ENCODE results near the gene C16orf96. TPM values are rescaled to one million over a fixed set of nuclear protein-coding genes. Genes with fewer than 3 reads are reported as not detected.

The C16orf96 gene
- total RNA-seq, 1 experiment from 2014 or later: 0.15 TPM

GRCh38 chr16:4640572-4641305, 84.6 kb downstream of the C16orf96 start:
- no peaks in the 10 kb centered on the region for H3K27me3 ChIP-seq (ENCODE audit: control insufficient read depth, insufficient read depth, low read length)
- intact Hi-C loops (cut with micrococcal nuclease; ENCODE audit: unreplicated experiment) (no loop called here), in situ Hi-C loops (cut with HindIII; ENCODE audit: low pct_unique_long_range_greater_than_20kb, low sequenced_read_pairs) (no loop called here)
- ChIA-PET CTCF (no interaction called here), POLR2A (no interaction called here)
- no TSS peak for BruUV-seq (replicated peaks)
- no peak overlapping the region for H3K4me3 ChIP-seq (ENCODE audit: low read depth in 2 of 2, low read length in 2 of 2)
- DNase-seq (ENCODE audit: low read depth, low spot score) (no peak), ATAC-seq (peak; percentile 27; the same call in 1 of the 2 replicates)
- H3K27ac ChIP-seq (ENCODE audit: low read length): no peak overlapping the region
- H3K36me3 ChIP-seq (ENCODE audit: control insufficient read depth, insufficient read depth, low read length): no peaks in the 10 kb centered on the region
- H3K9me3 ChIP-seq (ENCODE audit: control insufficient read depth, insufficient read depth, low read depth, low read length): no peaks in the 10 kb centered on the region
- H3K4me1 ChIP-seq (ENCODE audit: control insufficient read depth, insufficient read depth, low read length): no peaks in the 10 kb centered on the region
- TF ChIP-seq TCF7L2 (IDR thresholded peaks at IDR 0.05; ENCODE audit: low read depth, low read length) (no peak), CTCF (IDR thresholded peaks at IDR 0.05) (no peak), POLR2AphosphoS5 (IDR thresholded peaks at IDR 0.05; ENCODE audit: low read depth, low read length) (no peak), REST (IDR thresholded peaks at IDR 0.05; ENCODE audit: insufficient read depth in 1 of 2, low read depth in 2 of 2, low read length in 1 of 2) (no peak)

DNA sequence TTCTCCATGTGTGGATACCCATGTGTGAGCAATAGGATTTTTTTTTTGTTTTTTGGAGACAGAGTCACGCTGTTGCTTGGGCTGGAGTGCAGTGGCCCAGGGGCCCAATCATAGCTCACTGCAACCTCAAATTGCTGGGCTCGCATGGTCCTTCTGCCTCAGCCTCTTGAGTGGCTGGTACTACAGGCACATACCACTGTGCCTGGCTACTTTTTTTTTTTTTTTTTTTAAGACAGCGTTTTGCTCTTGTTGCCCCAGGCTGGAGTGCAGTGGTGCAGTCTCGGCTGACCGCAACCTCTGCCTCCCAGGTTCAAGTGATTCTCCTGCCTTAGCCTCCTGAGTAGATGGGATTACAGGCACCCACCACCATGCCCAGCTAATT, 85.2 kb downstream of the C16orf96 start:
- H3K36me3 ChIP-seq (ENCODE audit: control insufficient read depth, insufficient read depth, low read length): no peaks in the 10 kb centered on the region
- POLR2A ChIA-PET: no interaction called here
- no peaks in the 10 kb centered on the region for H3K27me3 ChIP-seq (ENCODE audit: control insufficient read depth, insufficient read depth, low read length)
- no peaks in the 10 kb centered on the region for H3K9me3 ChIP-seq (ENCODE audit: control insufficient read depth, insufficient read depth, low read depth, low read length)
- no peaks in the 10 kb centered on the region for H3K4me1 ChIP-seq (ENCODE audit: control insufficient read depth, insufficient read depth, low read length)
- H3K27ac ChIP-seq (ENCODE audit: low read length): no peak overlapping the region
- DNase-seq (ENCODE audit: low read depth, low spot score) (no peak), ATAC-seq (no peak)
- CTCF ChIA-PET: no interaction called here
- no TSS peak for BruUV-seq (replicated peaks)
- intact Hi-C loops (cut with micrococcal nuclease; ENCODE audit: unreplicated experiment) (no loop called here), in situ Hi-C loops (cut with HindIII; ENCODE audit: low pct_unique_long_range_greater_than_20kb, low sequenced_read_pairs) (no loop called here)
- no peak for TF ChIP-seq POLR2AphosphoS5 (IDR thresholded peaks at IDR 0.05; ENCODE audit: low read depth, low read length)
- no peak for TF ChIP-seq SIN3A (IDR thresholded peaks at IDR 0.05; ENCODE audit: borderline replicate concordance, insufficient read depth, low read depth, low read length)
- TF ChIP-seq TCF7L2 (IDR thresholded peaks at IDR 0.05; ENCODE audit: low read depth, low read length): no peak
- no peak for TF ChIP-seq CTCF (IDR thresholded peaks at IDR 0.05)
- no peak for TF ChIP-seq REST (IDR thresholded peaks at IDR 0.05; ENCODE audit: insufficient read depth in 1 of 2, low read depth in 2 of 2, low read length in 1 of 2)
- H3K4me3 ChIP-seq (ENCODE audit: low read depth in 2 of 2, low read length in 2 of 2): no peak overlapping the region

Data from Panc1 (cell line).